Endothelial cell (in vitro differentiated cells): ENCODE measurements around the gene PCA3. TPM values are rescaled to one million over a fixed set of nuclear protein-coding genes. Genes with fewer than 3 reads are reported as not detected.

ENCODE experiments used
- DNase-seq: peaks from one replicate; pipeline ENCODE4 v3.0.0; 2021; ENCODE audit warnings: low spot score
- H3K27ac Mint-ChIP-seq: one replicate; pipeline ENCODE4 v1.8.0; 2021; ENCODE audit warnings: mixed read lengths, inconsistent platforms; ENCODE audit not compliant: unreplicated experiment
- H3K27me3 Mint-ChIP-seq: one replicate; pipeline ENCODE4 v1.8.0; 2021; ENCODE audit warnings: mild to moderate bottlenecking, moderate library complexity, mixed read lengths, inconsistent platforms; ENCODE audit not compliant: unreplicated experiment
- H3K36me3 Mint-ChIP-seq: one replicate; pipeline ENCODE4 v1.8.0; 2021; ENCODE audit warnings: mild to moderate bottlenecking, low read depth, mixed read lengths, inconsistent platforms; ENCODE audit not compliant: unreplicated experiment
- H3K4me1 Mint-ChIP-seq: one replicate; pipeline ENCODE4 v1.8.0; 2021; ENCODE audit warnings: mild to moderate bottlenecking, mixed read lengths, inconsistent platforms; ENCODE audit not compliant: unreplicated experiment
- H3K4me3 Mint-ChIP-seq: one replicate; pipeline ENCODE4 v1.8.0; 2021; ENCODE audit warnings: mild to moderate bottlenecking, mixed read lengths, inconsistent platforms; ENCODE audit not compliant: unreplicated experiment
- H3K9me3 Mint-ChIP-seq: one replicate; pipeline ENCODE4 v1.8.0; 2021; ENCODE audit warnings: mixed read lengths, inconsistent platforms; ENCODE audit not compliant: unreplicated experiment
- total RNA-seq: library from RNA; stranded (reverse); fragmentation: NEBNext Ultra II Directional; extraction: Animal tissue kit (Norgen Biotek cat#: 25700); gene quantifications from one replicate; pipeline ENCODE4 v1.2.1, GENCODE V29; 2021; ENCODE audit not compliant: unreplicated experiment
- TF ChIP-seq, protein P1 (sequence below): fragments of 200-600 bp; sonication (generic); IDR thresholded peaks from one replicate; pipeline ENCODE4 v1.5.0; 2021; ENCODE audit warnings: antibody characterized with exemption; ENCODE audit not compliant: unreplicated experiment

The PCA3 gene
- total RNA-seq, 1 donor from 2014 or later: 0.62 TPM

DNA sequence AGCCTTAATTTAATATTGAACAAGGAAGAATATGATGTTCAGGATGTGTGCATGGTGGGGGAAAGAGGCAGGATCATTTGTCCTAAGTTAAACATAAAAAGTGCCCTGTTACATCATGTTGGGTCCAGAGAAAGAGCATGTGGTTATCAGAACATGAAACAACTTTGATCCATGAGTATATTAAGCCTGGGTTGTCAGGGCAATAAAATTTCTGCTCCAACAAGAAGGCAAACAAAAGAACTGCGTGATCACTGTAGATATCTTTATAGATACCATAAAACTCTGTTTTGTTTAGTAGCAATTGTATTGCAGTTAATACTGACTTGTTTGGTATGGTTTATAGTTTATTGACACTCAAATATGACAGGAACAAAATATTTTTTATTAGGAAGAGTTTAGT is 35.2 kb downstream of the PCA3 start:
- Mint-ChIP-seq H3K9me3 (no peaks in the 10 kb centered on the region), H3K36me3 (no peaks in the 10 kb centered on the region), H3K27me3 (peaks cover 2% of the 10 kb centered on the region), H3K4me3 (no peak overlapping the region), H3K27ac (no peak overlapping the region), H3K4me1 (peaks cover 15% of the 10 kb centered on the region)
- DNase-seq: no peak
- TF ChIP-seq, protein P1, sequence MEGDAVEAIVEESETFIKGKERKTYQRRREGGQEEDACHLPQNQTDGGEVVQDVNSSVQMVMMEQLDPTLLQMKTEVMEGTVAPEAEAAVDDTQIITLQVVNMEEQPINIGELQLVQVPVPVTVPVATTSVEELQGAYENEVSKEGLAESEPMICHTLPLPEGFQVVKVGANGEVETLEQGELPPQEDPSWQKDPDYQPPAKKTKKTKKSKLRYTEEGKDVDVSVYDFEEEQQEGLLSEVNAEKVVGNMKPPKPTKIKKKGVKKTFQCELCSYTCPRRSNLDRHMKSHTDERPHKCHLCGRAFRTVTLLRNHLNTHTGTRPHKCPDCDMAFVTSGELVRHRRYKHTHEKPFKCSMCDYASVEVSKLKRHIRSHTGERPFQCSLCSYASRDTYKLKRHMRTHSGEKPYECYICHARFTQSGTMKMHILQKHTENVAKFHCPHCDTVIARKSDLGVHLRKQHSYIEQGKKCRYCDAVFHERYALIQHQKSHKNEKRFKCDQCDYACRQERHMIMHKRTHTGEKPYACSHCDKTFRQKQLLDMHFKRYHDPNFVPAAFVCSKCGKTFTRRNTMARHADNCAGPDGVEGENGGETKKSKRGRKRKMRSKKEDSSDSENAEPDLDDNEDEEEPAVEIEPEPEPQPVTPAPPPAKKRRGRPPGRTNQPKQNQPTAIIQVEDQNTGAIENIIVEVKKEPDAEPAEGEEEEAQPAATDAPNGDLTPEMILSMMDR: no peak

GRCh38 chr9:76800901-76801300 is 36.7 kb downstream of the PCA3 start:
- no peak overlapping the region for H3K27ac Mint-ChIP-seq
- H3K4me1 Mint-ChIP-seq: peaks cover 19% of the 10 kb centered on the region
- H3K4me3 Mint-ChIP-seq: no peak overlapping the region
- H3K27me3 Mint-ChIP-seq: peaks cover 2% of the 10 kb centered on the region
- no peak for DNase-seq
- no peaks in the 10 kb centered on the region for H3K36me3 Mint-ChIP-seq
- TF ChIP-seq, protein P1: no peak
- no peaks in the 10 kb centered on the region for H3K9me3 Mint-ChIP-seq

DNA sequence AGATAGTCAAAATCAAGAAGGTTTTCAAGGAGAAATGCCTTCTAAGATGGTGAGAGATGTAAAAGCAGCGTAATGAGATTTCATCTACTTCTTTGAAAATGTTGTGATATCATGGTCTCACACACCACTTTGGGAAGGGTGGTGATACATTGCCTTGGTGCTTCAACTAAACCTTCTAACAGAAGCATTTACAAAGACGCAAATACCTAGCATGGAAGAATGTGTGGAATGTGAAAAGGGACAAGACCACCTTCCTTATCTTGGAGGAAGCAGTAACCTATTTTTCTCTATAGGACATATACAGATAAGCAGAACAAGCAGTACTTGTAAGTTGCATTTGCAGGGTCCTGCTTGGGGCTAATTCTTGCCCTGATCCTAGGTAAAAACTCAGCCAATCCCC is 38.8 kb downstream of the PCA3 start:
- Mint-ChIP-seq H3K4me3 (no peak overlapping the region), H3K36me3 (no peaks in the 10 kb centered on the region), H3K27me3 (no peaks in the 10 kb centered on the region), H3K4me1 (peaks cover 19% of the 10 kb centered on the region), H3K27ac (no peak overlapping the region), H3K9me3 (no peaks in the 10 kb centered on the region)
- no peak for DNase-seq
- TF ChIP-seq, protein P1: no peak

DNA sequence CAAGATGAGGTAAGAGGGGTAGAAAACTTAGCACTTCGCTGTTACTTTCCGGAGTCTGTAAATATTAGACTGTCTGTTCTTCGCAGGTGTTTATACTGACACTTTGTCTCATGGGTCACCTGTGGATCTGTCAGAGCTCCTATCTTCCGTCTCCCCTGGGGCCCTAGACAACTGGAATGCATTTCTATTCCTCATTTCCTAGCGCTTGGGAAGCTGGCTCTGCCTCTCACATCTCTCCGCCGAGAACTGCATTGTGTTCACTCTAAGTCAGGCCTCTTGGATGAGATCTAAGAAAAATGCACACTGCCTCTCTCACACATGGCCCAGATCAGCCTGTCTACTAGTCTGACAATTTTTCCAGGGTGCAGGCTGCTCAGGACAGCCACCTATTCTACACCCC is 39.5 kb downstream of the PCA3 start:
- no peak overlapping the region for H3K4me3 Mint-ChIP-seq
- no peaks in the 10 kb centered on the region for H3K36me3 Mint-ChIP-seq
- no peak for DNase-seq
- H3K27ac Mint-ChIP-seq: no peak overlapping the region
- no peaks in the 10 kb centered on the region for H3K27me3 Mint-ChIP-seq
- no peaks in the 10 kb centered on the region for H3K9me3 Mint-ChIP-seq
- TF ChIP-seq, protein P1: no peak
- peaks cover 19% of the 10 kb centered on the region for H3K4me1 Mint-ChIP-seq

GRCh38 chr9:76808636-76809035 is 44.4 kb downstream of the PCA3 start:
- Mint-ChIP-seq H3K9me3 (no peaks in the 10 kb centered on the region), H3K27me3 (no peaks in the 10 kb centered on the region), H3K4me1 (peaks cover 13% of the 10 kb centered on the region), H3K4me3 (no peak overlapping the region), H3K27ac (no peak overlapping the region), H3K36me3 (no peaks in the 10 kb centered on the region)
- DNase-seq: no peak
- TF ChIP-seq, protein P1: no peak
